H1 (cell line): ENCODE data around the gene GFRAL. TPM values are rescaled to one million over a fixed set of nuclear protein-coding genes. Genes with fewer than 3 reads are reported as not detected.

Experiments
- CTCF ChIA-PET: fragments of 300-600 bp; sonication (Branson Sonifier 250); formaldehyde crosslinking; loops from one replicate; lab custom pipeline; 2021; ENCODE audit not compliant: partially characterized antibody; lab: Charles Lee
- POLR2A ChIA-PET: fragments of 300-600 bp; sonication (Branson Sonifier 250); formaldehyde crosslinking; loops from one replicate; lab custom pipeline; 2021; ENCODE audit warnings: inconsistent platforms; ENCODE audit not compliant: partially characterized antibody; lab: Charles Lee
- DNase-seq, 2 experiments: peaks; one replicate each; pipeline versions ENCODE4 v3.0.0 to v3.0.0-alpha.2; 2010 to 2022; ENCODE audit warnings: low spot score in 2 of 2, low read depth in 1 of 2, mixed read lengths in 1 of 2
- FAIRE-seq: peaks from 2 replicates; lab custom pipeline; 2011; peaks lifted over from hg19 to GRCh38; lab: Jason Lieb, UNC
- H2AFZ ChIP-seq: 2 replicates; pipeline ENCODE4 v1.8.1; 2012; ENCODE audit warnings: low read length, inconsistent platforms
- H2AK5ac ChIP-seq: 2 replicates; pipeline ENCODE4 v1.6.1; 2013; ENCODE audit warnings: low read depth, low read length
- H2BK120ac ChIP-seq: replicated peaks from 2 replicates; pipeline ENCODE3; 2013; ENCODE audit warnings: low read depth, low read length, inconsistent platforms
- H2BK12ac ChIP-seq: 2 replicates; pipeline ENCODE4 v1.6.1; 2013; ENCODE audit warnings: low read depth, low read length
- H2BK15ac ChIP-seq: 2 replicates; pipeline ENCODE4 v1.6.1; 2013; ENCODE audit warnings: low read length
- H2BK20ac ChIP-seq: 2 replicates; pipeline ENCODE4 v1.6.1; 2013; ENCODE audit warnings: low read length
- H2BK5ac ChIP-seq: 2 replicates; pipeline ENCODE4 v1.6.1; 2013; ENCODE audit warnings: low read depth, low read length
- H3K14ac ChIP-seq: 2 replicates; pipeline ENCODE4 v1.6.1; 2013; ENCODE audit warnings: inconsistent platforms; ENCODE audit not compliant: insufficient read length
- H3K18ac ChIP-seq: 2 replicates; pipeline ENCODE4 v1.6.1; 2013; ENCODE audit warnings: low read length; ENCODE audit errors: extremely low read depth
- H3K23ac ChIP-seq: 2 replicates; pipeline ENCODE4 v1.6.1; 2013; ENCODE audit warnings: inconsistent platforms; ENCODE audit not compliant: insufficient read length
- H3K23me2 ChIP-seq: 2 replicates; pipeline ENCODE4 v1.6.1; 2013; ENCODE audit warnings: low read depth, low read length
- H3K27ac ChIP-seq: 2 replicates; pipeline ENCODE4 v1.6.1; 2011; ENCODE audit warnings: low read depth, low read length, inconsistent platforms
- H3K27me3 ChIP-seq, 4 experiments: replicated peaks in 1 of 4; 1 replicate in 1 of 4; 2 replicates in 3 of 4; pipeline versions ENCODE4 v1.6.1 to v1.8.1; 2011 to 2013; ENCODE audit warnings: low read length in 3 of 4, mild to moderate bottlenecking in 3 of 4, inconsistent platforms in 2 of 4, mixed read lengths in 2 of 4, moderate library complexity in 1 of 4; ENCODE audit not compliant: control insufficient read depth in 3 of 4, insufficient read depth in 3 of 4; ENCODE audit errors: extremely low read depth in 1 of 4
- H3K36me3 ChIP-seq, 4 experiments: 2 replicates each; pipeline versions ENCODE4 v1.6.1 to v1.8.1; 2011 to 2013; ENCODE audit warnings: mild to moderate bottlenecking in 4 of 4, low read length in 3 of 4, moderate library complexity in 2 of 4, control low read depth in 1 of 4, inconsistent platforms in 1 of 4; ENCODE audit not compliant: insufficient read depth in 4 of 4, control insufficient read depth in 2 of 4
- H3K4ac ChIP-seq: replicated peaks from 2 replicates; pipeline ENCODE3; 2013; ENCODE audit warnings: low read length, low read depth, mixed read lengths, inconsistent platforms; ENCODE audit not compliant: insufficient read length
- H3K4me1 ChIP-seq, 4 experiments: replicated peaks in 1 of 4; 1 replicate in 1 of 4; 2 replicates in 3 of 4; pipeline versions ENCODE4 v1.6.1 to v1.8.1; 2011 to 2013; ENCODE audit warnings: low read length in 3 of 4, inconsistent platforms in 2 of 4, mixed read lengths in 1 of 4; ENCODE audit not compliant: insufficient read depth in 4 of 4, control insufficient read depth in 3 of 4
- H3K4me2 ChIP-seq, 2 experiments: 2 replicates each; pipeline versions ENCODE4 v1.6.1 to v1.8.1; 2011 to 2013; ENCODE audit warnings: low read depth in 2 of 2, low read length in 2 of 2, control low read depth in 1 of 2, inconsistent platforms in 1 of 2, mild to moderate bottlenecking in 1 of 2; ENCODE audit not compliant: insufficient read depth in 1 of 2
- H3K4me3 ChIP-seq, 4 experiments: fragments of 200-600, 300-600 bp in 1 of 4; sonication (generic), shearing (Covaris generic), sonication (Bioruptor Twin) in 1 of 4; 2 replicates each; pipeline versions ENCODE4 v1.5.1 to v1.8.1; 2011 to 2016; ENCODE audit warnings: low read length in 4 of 4, low read depth in 3 of 4, control low read depth in 2 of 4, inconsistent platforms in 2 of 4, mild to moderate bottlenecking in 2 of 4, mixed read lengths in 1 of 4, moderate library complexity in 1 of 4; ENCODE audit not compliant: insufficient read depth in 2 of 4; ENCODE audit errors: extremely low read depth in 1 of 4
- H3K56ac ChIP-seq: replicated peaks from 2 replicates; pipeline ENCODE3; 2013; ENCODE audit warnings: low read depth, mild to moderate bottlenecking, mixed read lengths, low read length, inconsistent platforms; ENCODE audit not compliant: insufficient read length
- H3K79me1 ChIP-seq: 2 replicates; pipeline ENCODE4 v1.6.1; 2013; ENCODE audit warnings: low read depth, low read length, control low read depth
- H3K79me2 ChIP-seq, 2 experiments: 2 replicates each; pipeline versions ENCODE4 v1.6.1 to v1.8.1; 2012 to 2013; ENCODE audit warnings: low read length in 2 of 2, mild to moderate bottlenecking in 2 of 2, inconsistent platforms in 1 of 2; ENCODE audit not compliant: insufficient read depth in 2 of 2, control insufficient read depth in 1 of 2
- H3K9ac ChIP-seq, 4 experiments: replicated peaks in 1 of 4; 1 replicate in 1 of 4; 2 replicates in 3 of 4; pipeline versions ENCODE4 v1.6.1 to v1.8.1; 2011 to 2013; ENCODE audit warnings: low read depth in 3 of 4, low read length in 3 of 4, control low read depth in 2 of 4, mild to moderate bottlenecking in 2 of 4, moderate library complexity in 2 of 4, inconsistent platforms in 1 of 4; ENCODE audit errors: extremely low read depth in 1 of 4
- H3K9me3 ChIP-seq, 2 experiments: 2 replicates each; pipeline versions ENCODE4 v1.6.1 to v1.8.1; 2012 to 2013; ENCODE audit warnings: mild to moderate bottlenecking in 2 of 2, moderate library complexity in 2 of 2, control low read depth in 1 of 2, inconsistent platforms in 1 of 2, low read depth in 1 of 2, low read length in 1 of 2, mixed read lengths in 1 of 2; ENCODE audit not compliant: insufficient read depth in 2 of 2
- H4K20me1 ChIP-seq, 2 experiments: replicated peaks in 1 of 2; 2 replicates each; pipeline versions ENCODE3 to v1.8.1; 2011 to 2013; ENCODE audit warnings: inconsistent platforms in 2 of 2, low read length in 2 of 2, mild to moderate bottlenecking in 1 of 2; ENCODE audit not compliant: insufficient read depth in 2 of 2, control insufficient read depth in 1 of 2
- H4K5ac ChIP-seq: 2 replicates; pipeline ENCODE4 v1.6.1; 2013; ENCODE audit warnings: low read length, low read depth, mixed read lengths, inconsistent platforms; ENCODE audit not compliant: insufficient read length
- H4K8ac ChIP-seq: 2 replicates; pipeline ENCODE4 v1.8.0; 2013; ENCODE audit warnings: mild to moderate bottlenecking, moderate library complexity, low read length, inconsistent platforms; ENCODE audit not compliant: insufficient read depth; ENCODE audit errors: extremely low read depth
- H4K91ac ChIP-seq: replicated peaks from 2 replicates; pipeline ENCODE3; 2013; ENCODE audit warnings: low read length, mixed read lengths, inconsistent platforms; ENCODE audit not compliant: insufficient read length
- CBX5 ChIP-seq: fragments of 300-800, 300-1000 bp; sonication (generic); IDR thresholded peaks from 2 replicates; pipeline ENCODE4 v1.7.1; 2016; ENCODE audit warnings: antibody characterized with exemption, low read length, low read depth
- CBX8 ChIP-seq: fragments of 300-800, 300-1000 bp; sonication (generic); IDR thresholded peaks from 2 replicates; pipeline ENCODE4 v1.7.1; 2016; ENCODE audit warnings: low read depth, low read length, borderline replicate concordance
- CEBPB ChIP-seq: IDR thresholded peaks from 2 replicates; pipeline ENCODE4 v1.6.1; 2012; ENCODE audit warnings: low read depth, low read length
- CHD1 ChIP-seq: IDR thresholded peaks from 2 replicates; pipeline ENCODE4 v1.6.1; 2012; ENCODE audit warnings: low read depth, low read length, improper control_type of control experiment
- EGR1 ChIP-seq: IDR thresholded peaks from 2 replicates; pipeline ENCODE4 v1.6.1; 2011; ENCODE audit warnings: low read depth, low read length, borderline replicate concordance
- HDAC6 ChIP-seq: IDR thresholded peaks from one replicate; pipeline ENCODE4 v1.7.1; 2012; ENCODE audit warnings: low read depth, mild to moderate bottlenecking, inconsistent platforms, low read length, moderate library complexity
- JUN ChIP-seq: IDR thresholded peaks from 2 replicates; pipeline ENCODE4 v1.6.1; 2011; ENCODE audit warnings: low read depth, mild to moderate bottlenecking, improper control_type of control experiment, low read length
- KDM5A ChIP-seq: fragments of 200-600 bp; IDR thresholded peaks from 2 replicates; pipeline ENCODE4 v1.7.1; 2012; ENCODE audit warnings: mild to moderate bottlenecking, low read length, inconsistent platforms, mixed read lengths
- RAD21 ChIP-seq, 2 experiments: IDR thresholded peaks in 1 of 2; conservative IDR thresholded peaks in 1 of 2; 2 replicates each; pipeline ENCODE4 v1.6.1; 2011; ENCODE audit warnings: low read depth in 2 of 2, low read length in 2 of 2, improper control_type of control experiment in 1 of 2, inconsistent platforms in 1 of 2, mild to moderate bottlenecking in 1 of 2, moderate library complexity in 1 of 2
- RNF2 ChIP-seq: fragments of 200-900, 300-1000 bp; sonication (generic); IDR thresholded peaks from 2 replicates; pipeline ENCODE4 v1.7.1; 2016; ENCODE audit warnings: borderline replicate concordance, low read depth, mild to moderate bottlenecking, antibody characterized with exemption, low read length; ENCODE audit not compliant: poor library complexity, severe bottlenecking; ENCODE audit errors: missing control alignments
- SP4 ChIP-seq: IDR thresholded peaks from 2 replicates; pipeline ENCODE4 v1.6.1; 2012; ENCODE audit warnings: low read length, inconsistent platforms
- WGBS, 2 experiments: shearing (Covaris generic) in 1 of 2; methylation state at CpG; one replicate each; pipeline versions ENCODE4 v1.1.6 to v1.1.7; 2013 to 2015; ENCODE audit warnings: low lambda C conversion rate in 2 of 2, mixed read lengths in 2 of 2, inconsistent platforms in 1 of 2, low coverage in 1 of 2, missing lambda C conversion rate in 1 of 2; ENCODE audit not compliant: insufficient replicate concordance in 2 of 2, insufficient coverage in 1 of 2, insufficient read length in 1 of 2; ENCODE audit errors: extremely low coverage in 1 of 2, missing lambda C conversion rate in 1 of 2; 5-methylcytosine and 5-hydroxymethylcytosine counted together
- polyA plus RNA-seq, 7 experiments: library from polyadenylated mRNA; depleted of rRNA in 3 of 7; stranded (reverse) in 5 of 7; unstranded in 2 of 7; fragments of >200 nt in 5 of 7; fragments of 200-250 nt in 2 of 7; gene quantifications; 1 replicate in 5 of 7; 2 replicates in 1 of 7; 4 replicates in 1 of 7; pipeline versions ENCODE4 v1.2.1 to v1.2.3, GENCODE V29; 2011 to 2013; ENCODE audit warnings: missing spikeins in 2 of 7, mixed read lengths in 2 of 7
- total RNA-seq: library from RNA; stranded (reverse); fragmentation: NEBNext Ultra II Directional; extraction: Animal tissue kit (Norgen Biotek cat#: 25700); gene quantifications from 2 replicates; pipeline ENCODE4 v1.2.1, GENCODE V29; 2021
- TF ChIP-seq, protein P1 (sequence below), 3 experiments: IDR thresholded peaks; 1 replicate in 2 of 3; 2 replicates in 1 of 3; pipeline versions ENCODE4 v1.5.1 to v1.6.1; 2011; ENCODE audit warnings: low read length in 3 of 3, mild to moderate bottlenecking in 3 of 3, inconsistent platforms in 2 of 3, low read depth in 1 of 3, moderate library complexity in 1 of 3; ENCODE audit not compliant: insufficient read depth in 1 of 3; ENCODE audit errors: control extremely low read depth in 1 of 3

GFRAL gene
- total and polyA plus RNA-seq, 2 of the 8 experiments (the other 6 are each of a cell fraction or from before 2014, with no cell fraction given): not detected

DNA sequence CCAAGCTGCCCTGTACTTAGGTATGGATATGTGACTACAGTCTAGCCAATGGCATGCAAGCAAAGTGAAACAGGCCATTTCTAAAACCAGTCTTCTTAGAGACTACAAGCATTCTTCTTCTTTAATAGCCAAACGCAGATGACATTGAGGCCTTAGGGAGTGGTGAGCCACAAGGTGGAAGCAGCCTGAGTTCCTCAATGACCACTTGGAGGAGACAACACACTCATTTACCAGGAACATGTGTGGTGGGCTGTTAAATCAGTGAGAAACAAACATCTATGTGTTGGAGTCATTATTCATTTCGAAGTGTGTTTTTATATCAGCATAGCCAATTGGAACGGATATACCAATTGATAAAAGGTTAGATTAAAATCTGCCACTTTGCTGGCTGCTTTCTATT is 122.0 kb downstream of the GFRAL start:
- 90% methylated on average over 3 of the region's 3 CpGs; no CpG with 5 or more reads in 1 of the 2 experiments for WGBS, 2 experiments
- no peak overlapping the region for H3K4me3 ChIP-seq
- H4K8ac ChIP-seq: no peak overlapping the region
- FAIRE-seq (peak; percentile 62), DNase-seq (no peak)
- H3K18ac ChIP-seq: no peak overlapping the region
- no peak overlapping the region for H2BK120ac ChIP-seq
- H3K56ac ChIP-seq: no peak overlapping the region
- no peaks in the 10 kb centered on the region for H4K20me1 ChIP-seq
- no peak overlapping the region for H3K9ac ChIP-seq
- H3K4me2 ChIP-seq: no peak overlapping the region
- no peak overlapping the region for H2BK20ac ChIP-seq
- H2BK5ac ChIP-seq: no peak overlapping the region
- H3K79me1 ChIP-seq: no peaks in the 10 kb centered on the region
- H4K5ac ChIP-seq: no peak overlapping the region
- H3K79me2 ChIP-seq: no peaks in the 10 kb centered on the region
- POLR2A ChIA-PET: no interaction called here
- H3K9me3 ChIP-seq: no peaks in the 10 kb centered on the region
- no peak overlapping the region for H3K14ac ChIP-seq
- H3K23ac ChIP-seq: no peak overlapping the region
- no peak overlapping the region for H2AFZ ChIP-seq
- no peak overlapping the region for H4K91ac ChIP-seq
- H3K27ac ChIP-seq: no peak overlapping the region
- no peaks in the 10 kb centered on the region for H3K23me2 ChIP-seq
- CTCF ChIA-PET: interaction anchor here (0.6 to 1.2 kb wide), 2 partner anchors 217 to 844 kb away, joined by 4 read pairs; no protein-coding TSS in a partner anchor
- H2AK5ac ChIP-seq: no peak overlapping the region
- no peaks in the 10 kb centered on the region for H3K4me1 ChIP-seq
- H2BK15ac ChIP-seq: no peak overlapping the region
- no peak overlapping the region for H3K4ac ChIP-seq
- no peak for TF ChIP-seq EGR1
- TF ChIP-seq CBX5: no peak
- no peak for TF ChIP-seq CBX8
- TF ChIP-seq RNF2: no peak
- TF ChIP-seq HDAC6: no peak
- no peak for TF ChIP-seq JUN
- no peak for TF ChIP-seq KDM5A
- no peak for TF ChIP-seq SP4
- TF ChIP-seq, protein P1, sequence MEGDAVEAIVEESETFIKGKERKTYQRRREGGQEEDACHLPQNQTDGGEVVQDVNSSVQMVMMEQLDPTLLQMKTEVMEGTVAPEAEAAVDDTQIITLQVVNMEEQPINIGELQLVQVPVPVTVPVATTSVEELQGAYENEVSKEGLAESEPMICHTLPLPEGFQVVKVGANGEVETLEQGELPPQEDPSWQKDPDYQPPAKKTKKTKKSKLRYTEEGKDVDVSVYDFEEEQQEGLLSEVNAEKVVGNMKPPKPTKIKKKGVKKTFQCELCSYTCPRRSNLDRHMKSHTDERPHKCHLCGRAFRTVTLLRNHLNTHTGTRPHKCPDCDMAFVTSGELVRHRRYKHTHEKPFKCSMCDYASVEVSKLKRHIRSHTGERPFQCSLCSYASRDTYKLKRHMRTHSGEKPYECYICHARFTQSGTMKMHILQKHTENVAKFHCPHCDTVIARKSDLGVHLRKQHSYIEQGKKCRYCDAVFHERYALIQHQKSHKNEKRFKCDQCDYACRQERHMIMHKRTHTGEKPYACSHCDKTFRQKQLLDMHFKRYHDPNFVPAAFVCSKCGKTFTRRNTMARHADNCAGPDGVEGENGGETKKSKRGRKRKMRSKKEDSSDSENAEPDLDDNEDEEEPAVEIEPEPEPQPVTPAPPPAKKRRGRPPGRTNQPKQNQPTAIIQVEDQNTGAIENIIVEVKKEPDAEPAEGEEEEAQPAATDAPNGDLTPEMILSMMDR (IDR thresholded peaks at IDR 0.05; ENCODE audit: control extremely low read depth in 1 of 3, insufficient read depth in 1 of 3, low read depth in 1 of 3, low read length in 3 of 3): peak in 2 of 3 experiments; percentile 43 to 52; a peak in 2 of 4 replicates
- no peak for TF ChIP-seq CEBPB
- peak; percentile 54 to 63 for TF ChIP-seq RAD21 (IDR thresholded peaks at IDR 0.05 in 1 of 2, conservative IDR thresholded peaks at IDR 0.05 in 1 of 2; ENCODE audit: low read depth in 2 of 2, low read length in 2 of 2)
- no peak for TF ChIP-seq CHD1
- no peaks in the 10 kb centered on the region for H3K27me3 ChIP-seq
- H2BK12ac ChIP-seq: no peak overlapping the region
- H3K36me3 ChIP-seq: no peaks in the 10 kb centered on the region
